PC-9 (cell line): ENCODE data around the gene TDRKH.

ENCODE experiments used
- CTCF ChIP-seq: fragments of 200-600 bp; sonication (generic); conservative IDR thresholded peaks from 2 replicates; pipeline ENCODE4 v1.6.1; 2017; ENCODE audit warnings: mixed run types, antibody characterized with exemption, mild to moderate bottlenecking, moderate library complexity
- EZH2 ChIP-seq: fragments of 200-600 bp; sonication (generic); IDR thresholded peaks from 2 replicates; pipeline ENCODE4 v1.8.0; 2017; ENCODE audit warnings: antibody characterized with exemption, low read depth

DNA sequence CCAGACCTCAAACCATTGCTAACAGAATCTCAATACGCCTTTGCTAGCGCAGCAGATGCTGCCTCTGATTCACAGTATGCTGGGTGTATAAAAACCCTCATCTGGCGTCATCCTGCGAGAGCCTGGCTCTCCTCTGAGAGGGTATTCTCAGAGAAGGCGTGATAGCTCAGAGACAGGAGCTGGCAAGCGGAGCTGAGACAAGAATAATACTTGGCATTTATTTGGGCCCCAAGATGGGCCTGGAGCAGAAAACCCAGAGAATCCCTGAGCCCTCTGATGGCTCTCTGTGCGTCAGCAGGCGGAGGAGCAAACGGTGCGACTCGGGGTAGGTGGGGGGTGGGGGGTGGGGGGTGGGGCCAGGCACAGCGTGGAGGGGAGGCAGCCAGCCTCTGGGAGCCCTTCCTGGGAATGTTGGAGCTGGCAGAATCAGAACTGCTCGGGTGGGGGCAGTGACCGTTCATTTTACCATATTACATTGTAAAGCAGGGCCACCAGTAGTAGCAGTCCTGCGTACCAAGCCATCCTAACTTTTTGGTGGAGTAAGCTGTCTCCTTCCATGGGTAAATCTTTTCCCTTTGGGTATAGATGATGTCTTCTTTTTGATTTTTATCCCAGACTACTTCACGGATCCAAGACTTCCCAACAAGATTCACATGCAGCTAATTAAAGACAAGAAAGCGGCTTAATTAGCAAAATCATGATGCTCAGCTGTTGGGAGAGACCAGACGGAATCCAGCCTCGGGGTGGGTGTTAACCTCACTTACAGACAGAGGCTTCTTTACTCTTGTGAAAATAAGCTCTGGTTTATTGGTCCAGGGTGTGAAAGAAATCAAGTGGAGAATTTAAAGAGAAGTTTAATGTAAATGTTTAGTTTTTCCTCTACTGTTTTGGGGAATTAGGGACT is 61.9 kb downstream of the TDRKH start:
- TF ChIP-seq CTCF (no peak), EZH2 (no peak)
